ENCODE measurements around the gene ALX4. TPM values are rescaled to one million over a fixed set of nuclear protein-coding genes. Genes with fewer than 3 reads are reported as not detected.

The ALX4 gene
- polyA plus RNA-seq, 1 experiment, result not detected

DNA sequence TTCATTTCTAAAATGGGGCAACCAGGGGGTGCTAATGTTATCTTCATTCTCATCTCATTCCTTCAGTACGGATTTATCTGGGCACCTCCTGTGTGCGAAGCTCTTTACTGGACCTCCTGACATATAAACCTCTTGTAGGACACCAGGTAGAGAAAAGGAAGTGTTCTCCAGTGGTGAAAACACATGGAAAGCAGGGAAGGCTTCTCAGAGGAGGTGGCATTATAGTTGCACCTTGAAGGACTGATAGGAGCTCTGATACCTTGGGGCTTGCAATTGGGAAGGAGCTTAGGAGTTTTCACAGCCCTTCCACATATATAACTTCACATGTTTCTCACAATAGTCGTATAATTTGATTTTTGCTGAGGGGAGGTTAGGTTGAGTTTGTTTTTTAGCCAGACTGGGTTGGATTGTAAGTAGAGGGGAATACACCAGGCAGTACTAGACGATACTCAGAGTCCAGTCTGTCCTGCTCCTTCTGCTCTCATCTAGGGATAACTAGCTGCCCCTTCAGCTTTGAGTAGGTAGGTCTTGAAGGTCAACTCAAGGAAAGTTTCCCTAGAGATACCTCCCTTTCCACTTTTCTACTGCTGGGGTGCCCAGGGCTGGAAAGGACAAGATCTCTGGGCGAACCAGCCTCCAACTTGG is 34.0 kb upstream of the ALX4 start:
- Histone ChIP-seq H3K27ac (ENCODE audit: low read depth, low read length) (no peak overlapping the region), H3K4me3 (ENCODE audit: low read depth, low read length) (no peak overlapping the region), H3K9me3 (ENCODE audit: control insufficient read depth, insufficient read depth, low read length) (no peaks in the 10 kb centered on the region), H3K27me3 (ENCODE audit: control insufficient read depth, insufficient read depth, low read length) (peaks cover 47% of the 10 kb centered on the region)
- DNase-seq (ENCODE audit: low read depth, low spot score), result no peak
- TF ChIP-seq, protein P1, sequence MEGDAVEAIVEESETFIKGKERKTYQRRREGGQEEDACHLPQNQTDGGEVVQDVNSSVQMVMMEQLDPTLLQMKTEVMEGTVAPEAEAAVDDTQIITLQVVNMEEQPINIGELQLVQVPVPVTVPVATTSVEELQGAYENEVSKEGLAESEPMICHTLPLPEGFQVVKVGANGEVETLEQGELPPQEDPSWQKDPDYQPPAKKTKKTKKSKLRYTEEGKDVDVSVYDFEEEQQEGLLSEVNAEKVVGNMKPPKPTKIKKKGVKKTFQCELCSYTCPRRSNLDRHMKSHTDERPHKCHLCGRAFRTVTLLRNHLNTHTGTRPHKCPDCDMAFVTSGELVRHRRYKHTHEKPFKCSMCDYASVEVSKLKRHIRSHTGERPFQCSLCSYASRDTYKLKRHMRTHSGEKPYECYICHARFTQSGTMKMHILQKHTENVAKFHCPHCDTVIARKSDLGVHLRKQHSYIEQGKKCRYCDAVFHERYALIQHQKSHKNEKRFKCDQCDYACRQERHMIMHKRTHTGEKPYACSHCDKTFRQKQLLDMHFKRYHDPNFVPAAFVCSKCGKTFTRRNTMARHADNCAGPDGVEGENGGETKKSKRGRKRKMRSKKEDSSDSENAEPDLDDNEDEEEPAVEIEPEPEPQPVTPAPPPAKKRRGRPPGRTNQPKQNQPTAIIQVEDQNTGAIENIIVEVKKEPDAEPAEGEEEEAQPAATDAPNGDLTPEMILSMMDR (IDR thresholded peaks at IDR 0.05; ENCODE audit: low read depth, low read length), result no peak
- CTCF ChIA-PET, result interaction anchor here (0.6 kb wide), 1 partner anchor 886 kb away, joined by 3 read pairs; no protein-coding TSS in a partner anchor
- POLR2A ChIA-PET, result no interaction called here

DNA sequence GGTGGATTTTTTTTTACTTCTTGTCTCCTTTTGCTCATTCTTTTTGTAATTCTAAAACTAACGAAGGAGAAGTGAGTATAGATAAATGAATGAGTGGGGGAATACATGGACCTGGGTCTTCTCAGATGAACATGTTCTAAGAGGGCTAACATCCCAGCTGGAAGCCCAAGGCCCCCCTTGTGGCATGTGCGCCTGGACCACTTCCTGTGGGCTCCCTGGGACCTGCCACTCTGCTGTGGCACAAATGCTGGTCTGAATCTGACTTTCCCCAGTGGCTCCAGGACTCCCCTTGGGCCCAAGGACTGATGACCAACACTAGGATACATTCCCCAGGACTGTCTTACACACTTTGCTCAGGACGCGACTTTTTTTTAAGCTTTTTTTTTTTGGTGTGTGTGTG is 32.7 kb upstream of the ALX4 start:
- ChIA-PET POLR2A (no interaction called here), CTCF (interaction anchor here (0.7 kb wide), 1 partner anchor 248 kb away, joined by 3 read pairs; no protein-coding TSS in a partner anchor)
- Histone ChIP-seq H3K4me3 (ENCODE audit: low read depth, low read length) (no peak overlapping the region), H3K9me3 (ENCODE audit: control insufficient read depth, insufficient read depth, low read length) (no peaks in the 10 kb centered on the region), H3K27me3 (ENCODE audit: control insufficient read depth, insufficient read depth, low read length) (peaks cover 53% of the 10 kb centered on the region), H3K27ac (ENCODE audit: low read depth, low read length) (no peak overlapping the region)
- DNase-seq (ENCODE audit: low read depth, low spot score), result no peak
- TF ChIP-seq, protein P1 (IDR thresholded peaks at IDR 0.05; ENCODE audit: low read depth, low read length), result no peak

DNA sequence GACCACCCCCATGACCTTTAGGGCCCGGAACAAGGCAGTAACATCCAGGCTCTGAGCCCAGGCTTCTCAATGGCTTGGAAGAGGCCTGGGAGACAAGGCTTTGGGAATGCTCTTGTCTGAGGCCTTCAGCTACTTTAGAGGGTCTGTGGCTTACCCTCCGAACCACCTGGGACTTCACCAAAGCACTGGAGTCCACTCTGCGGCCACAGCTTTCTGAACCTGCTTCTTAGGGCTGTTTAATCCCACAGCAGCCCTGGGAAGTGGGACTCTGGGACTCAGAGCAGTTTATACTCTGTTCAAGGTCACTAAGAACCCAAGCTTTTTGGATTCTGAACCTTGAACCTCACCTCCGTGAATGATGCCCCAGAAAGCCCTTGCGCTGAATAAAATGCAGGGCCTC is 30.7 kb upstream of the ALX4 start:
- TF ChIP-seq, protein P1 (IDR thresholded peaks at IDR 0.05; ENCODE audit: low read depth, low read length), result no peak
- POLR2A ChIA-PET, result no interaction called here
- H3K27me3 ChIP-seq (ENCODE audit: control insufficient read depth, insufficient read depth, low read length), result peaks cover 57% of the 10 kb centered on the region
- no peaks in the 10 kb centered on the region for H3K9me3 ChIP-seq (ENCODE audit: control insufficient read depth, insufficient read depth, low read length)
- DNase-seq (ENCODE audit: low read depth, low spot score), result no peak
- no peak overlapping the region for H3K4me3 ChIP-seq (ENCODE audit: low read depth, low read length)
- CTCF ChIA-PET, result interaction anchor here (0.6 kb wide), 1 partner anchor 215 kb away, joined by 4 read pairs; no protein-coding TSS in a partner anchor
- H3K27ac ChIP-seq (ENCODE audit: low read depth, low read length), result no peak overlapping the region

DNA sequence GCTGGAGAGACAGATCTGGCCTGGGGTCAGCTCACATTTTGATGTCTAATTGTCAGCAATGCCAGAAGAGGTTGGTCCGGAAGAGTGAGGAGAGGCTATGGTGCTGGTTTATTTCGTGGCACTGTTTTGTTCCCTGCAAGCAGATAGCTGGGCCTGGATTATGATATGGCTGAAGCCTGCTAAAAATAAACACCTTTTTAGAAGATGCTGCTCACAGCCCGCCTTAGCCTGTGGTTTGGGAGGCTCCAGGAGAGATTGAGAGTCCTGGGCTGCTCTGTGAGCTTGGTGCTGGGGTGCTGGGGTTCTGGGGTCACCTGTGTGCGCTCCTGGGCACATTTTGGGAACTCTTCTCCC is 29.6 kb upstream of the ALX4 start:
- no peak overlapping the region for H3K4me3 ChIP-seq (ENCODE audit: low read depth, low read length)
- no peaks in the 10 kb centered on the region; the same call in 1 of the 2 replicates for H3K9me3 ChIP-seq (ENCODE audit: control insufficient read depth, insufficient read depth, low read length)
- no peak overlapping the region for H3K27ac ChIP-seq (ENCODE audit: low read depth, low read length)
- TF ChIP-seq, protein P1 (IDR thresholded peaks at IDR 0.05; ENCODE audit: low read depth, low read length), result no peak
- peaks cover 64% of the 10 kb centered on the region for H3K27me3 ChIP-seq (ENCODE audit: control insufficient read depth, insufficient read depth, low read length)
- CTCF ChIA-PET, result interaction anchor here (1.0 kb wide), 1 partner anchor 1032 kb away, joined by 3 read pairs; no protein-coding TSS in a partner anchor
- no peak for DNase-seq (ENCODE audit: low read depth, low spot score)
- POLR2A ChIA-PET, result no interaction called here

DNA sequence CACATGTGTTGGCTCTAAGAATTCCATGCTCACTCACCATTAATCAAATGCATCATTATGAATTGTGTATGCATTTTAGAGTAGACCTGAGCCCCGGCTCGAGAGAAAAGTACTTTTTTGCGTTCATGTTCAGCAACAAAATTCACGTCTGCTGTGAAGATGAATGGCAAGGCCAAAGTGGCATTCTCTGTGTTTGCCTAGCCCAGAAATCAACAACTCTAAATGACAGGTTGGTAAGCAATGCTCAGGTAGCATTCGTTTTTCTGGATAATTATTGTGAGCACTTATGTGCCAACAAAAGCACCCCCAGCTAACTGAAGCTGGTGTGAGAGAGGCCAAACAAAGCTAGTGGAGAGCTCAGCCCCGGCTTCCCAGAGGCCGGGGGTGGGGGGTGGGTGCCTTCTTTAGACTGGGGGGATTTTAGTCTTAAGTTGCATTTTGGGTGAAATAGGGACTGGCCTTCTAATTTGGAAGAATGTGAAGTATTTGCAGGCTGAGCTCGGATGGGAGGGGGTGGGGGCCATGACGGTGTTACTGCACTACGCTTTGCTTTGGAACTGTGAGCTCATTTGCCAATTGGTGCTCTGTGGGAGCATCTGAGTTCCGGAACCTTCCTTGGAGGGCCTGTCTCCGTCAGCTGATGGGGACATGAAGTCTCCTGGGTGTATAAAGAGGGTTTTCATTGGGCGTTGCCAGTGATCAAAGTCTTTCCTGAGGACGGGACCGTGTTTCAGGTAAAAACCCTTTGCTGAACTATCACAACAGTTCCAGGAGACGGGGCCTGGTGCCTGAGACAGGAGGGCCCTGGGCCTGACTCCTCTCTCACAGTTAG is 29.0 kb upstream of the ALX4 start:
- CTCF ChIA-PET, result interaction anchor here (0.6 to 1.0 kb wide), 2 partner anchors 228 to 1032 kb away, joined by 3 read pairs; no protein-coding TSS in a partner anchor

More for the DNA sequence above, 29.0 kb upstream of the ALX4 start:
- Histone ChIP-seq H3K9me3 (ENCODE audit: control insufficient read depth, insufficient read depth, low read length) (no peaks in the 10 kb centered on the region; the same call in 1 of the 2 replicates), H3K27me3 (ENCODE audit: control insufficient read depth, insufficient read depth, low read length) (peaks cover 70% of the 10 kb centered on the region), H3K27ac (ENCODE audit: low read depth, low read length) (no peak overlapping the region), H3K4me3 (ENCODE audit: low read depth, low read length) (no peak overlapping the region)
- no peak for DNase-seq (ENCODE audit: low read depth, low spot score)
- POLR2A ChIA-PET, result no interaction called here
- TF ChIP-seq, protein P1 (IDR thresholded peaks at IDR 0.05; ENCODE audit: low read depth, low read length), result no peak
